Loucy (cell line): ENCODE data around the gene GLDN.

Experiments used
- H2AFZ ChIP-seq: fragments of 200-600 bp; sonication (generic); 2 replicates; pipeline ENCODE4 v1.6.0; 2016; ENCODE audit warnings: antibody characterized with exemption, mild to moderate bottlenecking, low read length, moderate library complexity
- H3F3A ChIP-seq: fragments of 200-600 bp; 2 replicates; pipeline ENCODE4 v1.6.0; 2016; ENCODE audit warnings: antibody characterized with exemption, low read depth, mild to moderate bottlenecking
- H3K27me3 ChIP-seq: fragments of 200-600 bp; sonication (generic); 2 replicates; pipeline ENCODE4 v1.6.1; 2014; ENCODE audit warnings: low read length, mild to moderate bottlenecking; ENCODE audit not compliant: insufficient read depth, poor library complexity, severe bottlenecking
- H3K36me3 ChIP-seq: fragments of 200-600 bp; sonication (generic); 2 replicates; pipeline ENCODE4 v1.6.1; 2016; ENCODE audit warnings: low read length; ENCODE audit not compliant: insufficient read depth
- H3K4me1 ChIP-seq: fragments of 200-600 bp; sonication (generic); 2 replicates; pipeline ENCODE4 v1.5.1; 2014; ENCODE audit warnings: low read length, mild to moderate bottlenecking; ENCODE audit not compliant: insufficient read depth, poor library complexity, severe bottlenecking
- H3K4me2 ChIP-seq: fragments of 200-600 bp; sonication (generic); 2 replicates; pipeline ENCODE4 v1.6.0; 2014; ENCODE audit warnings: antibody characterized with exemption, low read length, low read depth, mild to moderate bottlenecking; ENCODE audit not compliant: poor library complexity, severe bottlenecking
- H3K4me3 ChIP-seq: fragments of 200-600 bp; sonication (generic); 2 replicates; pipeline ENCODE4 v1.5.1; 2014; ENCODE audit warnings: low read length, mild to moderate bottlenecking, mixed read lengths; ENCODE audit not compliant: poor library complexity, severe bottlenecking
- H3K79me2 ChIP-seq: fragments of 200-600 bp; sonication (generic); 2 replicates; pipeline ENCODE4 v1.6.1; 2014; ENCODE audit warnings: low read length; ENCODE audit not compliant: insufficient read depth
- H3K9ac ChIP-seq: fragments of 200-600 bp; sonication (generic); 2 replicates; pipeline ENCODE4 v1.6.0; 2014; ENCODE audit warnings: mild to moderate bottlenecking, low read depth, low read length, moderate library complexity; ENCODE audit not compliant: poor library complexity, severe bottlenecking
- H3K9me2 ChIP-seq: fragments of 200-600 bp; sonication (generic); replicated peaks from 2 replicates; pipeline ENCODE4 v1.6.1; 2016; ENCODE audit warnings: low read depth, low read length, mixed read lengths
- H3K9me3 ChIP-seq: fragments of 200-600 bp; sonication (generic); 2 replicates; pipeline ENCODE4 v1.6.1; 2014; ENCODE audit warnings: mild to moderate bottlenecking, antibody characterized with exemption, low read length, low read depth; ENCODE audit not compliant: insufficient read depth
- H4K20me1 ChIP-seq: fragments of 200-600 bp; sonication (generic); 2 replicates; pipeline ENCODE4 v1.6.0; 2014; ENCODE audit warnings: antibody characterized with exemption, low read length, mild to moderate bottlenecking; ENCODE audit not compliant: insufficient read depth, poor library complexity, severe bottlenecking
- CTCF ChIP-seq: fragments of 200-600 bp; sonication (generic); conservative IDR thresholded peaks from 2 replicates; pipeline ENCODE4 v1.5.1; 2014; ENCODE audit warnings: mild to moderate bottlenecking, antibody characterized with exemption, low read length
- EZH2phosphoT487 ChIP-seq: fragments of 200-600 bp; IDR thresholded peaks from 2 replicates; pipeline ENCODE4 v1.6.1; 2018; ENCODE audit warnings: antibody characterized with exemption, mild to moderate bottlenecking, moderate library complexity, borderline replicate concordance

The GLDN gene

GRCh38 chr15:51331141-51331540 lies 10.3 kb upstream of the GLDN start:
- H2AFZ ChIP-seq, result no peak overlapping the region
- H3K9me2 ChIP-seq, result no peaks in the 10 kb centered on the region
- no peaks in the 10 kb centered on the region for H3K79me2 ChIP-seq
- TF ChIP-seq EZH2phosphoT487 (no peak), CTCF (no peak)
- H4K20me1 ChIP-seq, result no peaks in the 10 kb centered on the region
- H3K4me1 ChIP-seq, result no peaks in the 10 kb centered on the region
- no peaks in the 10 kb centered on the region for H3K27me3 ChIP-seq
- H3K36me3 ChIP-seq, result no peaks in the 10 kb centered on the region
- no peak overlapping the region for H3K9ac ChIP-seq
- no peaks in the 10 kb centered on the region for H3K9me3 ChIP-seq
- no peak overlapping the region for H3K4me2 ChIP-seq
- H3F3A ChIP-seq, result no peaks in the 10 kb centered on the region
- no peak overlapping the region for H3K4me3 ChIP-seq

- no peaks in the 10 kb centered on the region for H4K20me1 ChIP-seq
- no peaks in the 10 kb centered on the region for H3K9me3 ChIP-seq
- H3K9ac ChIP-seq, result no peak overlapping the region
- no peaks in the 10 kb centered on the region for H3F3A ChIP-seq
- H3K9me2 ChIP-seq, result no peaks in the 10 kb centered on the region
- H3K4me1 ChIP-seq, result no peaks in the 10 kb centered on the region
- no peak overlapping the region for H3K4me3 ChIP-seq
- no peaks in the 10 kb centered on the region for H3K79me2 ChIP-seq
- H3K27me3 ChIP-seq, result no peaks in the 10 kb centered on the region
- no peak for TF ChIP-seq EZH2phosphoT487
- no peak for TF ChIP-seq CTCF
- H3K36me3 ChIP-seq, result no peaks in the 10 kb centered on the region
- no peak overlapping the region for H2AFZ ChIP-seq
- no peak overlapping the region for H3K4me2 ChIP-seq
Measured at GRCh38 chr15:51332206-51333147, 9.0 kb upstream of the GLDN start.

- Histone ChIP-seq H3F3A (no peaks in the 10 kb centered on the region), H2AFZ (no peak overlapping the region), H3K4me3 (no peak overlapping the region), H3K4me1 (no peaks in the 10 kb centered on the region), H3K9ac (no peak overlapping the region), H3K9me3 (no peaks in the 10 kb centered on the region), H3K27me3 (no peaks in the 10 kb centered on the region), H3K9me2 (no peaks in the 10 kb centered on the region), H3K36me3 (no peaks in the 10 kb centered on the region), H4K20me1 (no peaks in the 10 kb centered on the region), H3K4me2 (no peak overlapping the region), H3K79me2 (no peaks in the 10 kb centered on the region)
- TF ChIP-seq EZH2phosphoT487, result no peak
- TF ChIP-seq CTCF, result no peak
Measured at GRCh38 chr15:51333571-51333970, 7.9 kb upstream of the GLDN start.
